HepG2 (cell line): Measurements from ENCODE around the gene LRP5. TPM values are rescaled to one million over a fixed set of nuclear protein-coding genes. Genes with fewer than 3 reads are reported as not detected.

Experiments used
- CERS6 ChIP-seq: sonication (generic); formaldehyde crosslinking; IDR thresholded peaks from 2 replicates; pipeline ENCODE4 v1.5.0; 2020; ENCODE audit warnings: missing genetic modification reagents
- DMAP1 ChIP-seq: IDR thresholded peaks from 2 replicates; pipeline ENCODE4 v1.6.1; 2016
- ESRRA ChIP-seq: sonication (generic); formaldehyde crosslinking; IDR thresholded peaks from 2 replicates; pipeline ENCODE4 v1.5.1; 2020; ENCODE audit warnings: mild to moderate bottlenecking, low read depth, missing genetic modification reagents
- EZH2 ChIP-seq: conservative IDR thresholded peaks from 2 replicates; pipeline ENCODE4 v1.6.1; 2012; ENCODE audit warnings: mild to moderate bottlenecking, low read depth, low read length, moderate library complexity
- FOXA1 ChIP-seq, 2 experiments: fragments of 450-650 bp in 1 of 2; sonication (generic) in 1 of 2; formaldehyde crosslinking in 1 of 2; IDR thresholded peaks; 2 replicates each; pipeline versions ENCODE4 v1.4.0 to v1.6.1; 2016 to 2020; ENCODE audit warnings: missing genetic modification reagents in 1 of 2
- HDAC6 ChIP-seq: fragments of 200-600 bp; sonication (generic); IDR thresholded peaks from 2 replicates; pipeline ENCODE4 v1.7.0; 2017; ENCODE audit warnings: mild to moderate bottlenecking, antibody characterized with exemption, low read length, low read depth
- HNF4G ChIP-seq, 2 experiments: sonication (generic) in 1 of 2; formaldehyde crosslinking in 1 of 2; IDR thresholded peaks; 2 replicates each; pipeline versions ENCODE4 v1.4.0 to v1.6.1; 2011 to 2020; ENCODE audit warnings: borderline replicate concordance in 2 of 2, low read depth in 2 of 2, mild to moderate bottlenecking in 2 of 2, low read length in 1 of 2, missing genetic modification reagents in 1 of 2, moderate library complexity in 1 of 2
- IKZF1 ChIP-seq: fragments of 450-650 bp; IDR thresholded peaks from 2 replicates; pipeline ENCODE4 v1.7.1; 2016
- KDM1A ChIP-seq: IDR thresholded peaks from 2 replicates; pipeline ENCODE4 v1.6.1; 2016; ENCODE audit warnings: missing compliant biosample characterization
- MNT ChIP-seq: fragments of 450-650 bp; IDR thresholded peaks from 2 replicates; pipeline ENCODE4 v1.6.1; 2016
- NFIB ChIP-seq: sonication (generic); formaldehyde crosslinking; IDR thresholded peaks from 2 replicates; pipeline ENCODE4 v1.9.0; 2021; ENCODE audit warnings: missing genetic modification reagents, mild to moderate bottlenecking, borderline replicate concordance
- PTBP1 ChIP-seq: fragments of 200-400 bp; formaldehyde crosslinking; IDR thresholded peaks from 2 replicates; pipeline ENCODE4 v1.6.1; 2018; ENCODE audit warnings: low read length, low read depth; ENCODE audit not compliant: poor library complexity, severe bottlenecking
- SOX5 ChIP-seq: IDR thresholded peaks from 2 replicates; pipeline ENCODE4 v1.6.1; 2016; ENCODE audit warnings: borderline replicate concordance
- THAP11 ChIP-seq: IDR thresholded peaks from 2 replicates; pipeline ENCODE4 v1.6.1; 2016; ENCODE audit warnings: missing biosample characterization, missing genetic modification reagents
- ZFP36L1 ChIP-seq: sonication (generic); formaldehyde crosslinking; IDR thresholded peaks from 2 replicates; pipeline ENCODE4 v1.8.0; 2022; ENCODE audit warnings: mild to moderate bottlenecking, missing genetic modification reagents, moderate library complexity
- ZMYM4 ChIP-seq: sonication (generic); formaldehyde crosslinking; IDR thresholded peaks from 2 replicates; pipeline ENCODE4 v1.8.1; 2023; ENCODE audit warnings: mild to moderate bottlenecking, missing genetic modification reagents
- ZNF142 ChIP-seq: sonication (generic); formaldehyde crosslinking; IDR thresholded peaks from 2 replicates; pipeline ENCODE4 v1.4.0; 2020; ENCODE audit warnings: missing genetic modification reagents
- ZNF160 ChIP-seq: sonication (generic); formaldehyde crosslinking; IDR thresholded peaks from 2 replicates; pipeline ENCODE4 v1.8.0; 2022; ENCODE audit warnings: mild to moderate bottlenecking, inconsistent platforms, missing genetic modification reagents
- ZNF207 ChIP-seq: fragments of 450-650 bp; IDR thresholded peaks from 2 replicates; pipeline ENCODE4 v1.6.1; 2016; ENCODE audit warnings: antibody characterized with exemption, borderline replicate concordance
- ZNF234 ChIP-seq: sonication (generic); formaldehyde crosslinking; conservative IDR thresholded peaks from 2 replicates; pipeline ENCODE4 v1.5.1; 2020; ENCODE audit warnings: mild to moderate bottlenecking, missing genetic modification reagents
- ZNF841 ChIP-seq: sonication (generic); formaldehyde crosslinking; IDR thresholded peaks from 2 replicates; pipeline ENCODE4 v1.8.1; 2023; ENCODE audit warnings: missing genetic modification reagents, borderline replicate concordance
- polyA plus RNA-seq, 8 experiments: library from polyadenylated mRNA; depleted of rRNA in 3 of 8; stranded (reverse) in 7 of 8; unstranded in 1 of 8; fragments of >200 nt; fragmentation: Illumina TruSeq in 4 of 8; extraction: Trizol in 4 of 8; gene quantifications; 2 replicates each; pipeline versions ENCODE4 v1.2.1 to v1.2.3, GENCODE V29; 2011 to 2016; ENCODE audit warnings: low read depth in 4 of 8, missing spikeins in 1 of 8, mixed read lengths in 1 of 8; ENCODE audit not compliant: insufficient read depth in 1 of 8
- total RNA-seq, 5 experiments: library from RNA; depleted of rRNA; stranded (reverse); fragments of >200 nt; fragmentation: Illumina TruSeq; extraction: Trizol; gene quantifications; 2 replicates each; pipeline ENCODE4 v1.2.3, GENCODE V29; 2016; ENCODE audit warnings: low read depth in 1 of 5

LRP5 gene
- total and polyA plus RNA-seq, 2 of the 13 experiments (the other 11 are each of a cell fraction or from before 2014, with no cell fraction given): 40.4 to 64.0 TPM

- TF ChIP-seq ZNF142 (CRISPR knock-in tag): no peak
- peak; percentile 89 for TF ChIP-seq HNF4G (IDR thresholded peaks at IDR 0.05; ENCODE audit: borderline replicate concordance, low read depth, low read length)
- TF ChIP-seq HNF4G (CRISPR knock-in tag; IDR thresholded peaks at IDR 0.05; ENCODE audit: borderline replicate concordance, low read depth): no peak
- 0 out of 2 replicates have a peak, but pooled peaks have one; percentile 3 for TF ChIP-seq THAP11
- no peak for TF ChIP-seq KDM1A
- no peak for TF ChIP-seq ZFP36L1 (CRISPR knock-in tag)
- TF ChIP-seq PTBP1: no peak
- TF ChIP-seq DMAP1: peak; percentile 67
- no peak for TF ChIP-seq FOXA1 (IDR thresholded peaks at IDR 0.05)
- TF ChIP-seq FOXA1 (CRISPR knock-in tag; IDR thresholded peaks at IDR 0.05): peak; percentile 25; the same call in 1 of the 2 replicates
- TF ChIP-seq ZMYM4 (CRISPR knock-in tag): peak; percentile 23; the same call in 1 of the 2 replicates
- TF ChIP-seq EZH2: no peak
- no peak for TF ChIP-seq HDAC6
- no peak for TF ChIP-seq MNT
- TF ChIP-seq NFIB: no peak
- no peak for TF ChIP-seq CERS6
- no peak for TF ChIP-seq ZNF841 (CRISPR knock-in tag)
- TF ChIP-seq SOX5 (CRISPR knock-in tag): 0 out of 2 replicates have a peak, but pooled peaks have one; percentile 21
- no peak for TF ChIP-seq ZNF160
- peak; percentile 45; the same call in 1 of the 2 replicates for TF ChIP-seq ESRRA (CRISPR knock-in tag)
- TF ChIP-seq ZNF207: no peak
- no peak for TF ChIP-seq IKZF1
- no peak for TF ChIP-seq ZNF234 (CRISPR knock-in tag)
Measured at GRCh38 chr11:68270196-68271022, 42.0 kb upstream of the LRP5 start (continued).
